Measurements from ENCODE around the gene EWSR1. TPM values are rescaled to one million over a fixed set of nuclear protein-coding genes. Genes with fewer than 3 reads are reported as not detected.
A peak's percentile ranks its signal among the peaks of the same experiment; 100 is the strongest.

EWSR1 gene
- total RNA-seq, 2 donors from 2014 or later = 231 to 319 TPM

DNA sequence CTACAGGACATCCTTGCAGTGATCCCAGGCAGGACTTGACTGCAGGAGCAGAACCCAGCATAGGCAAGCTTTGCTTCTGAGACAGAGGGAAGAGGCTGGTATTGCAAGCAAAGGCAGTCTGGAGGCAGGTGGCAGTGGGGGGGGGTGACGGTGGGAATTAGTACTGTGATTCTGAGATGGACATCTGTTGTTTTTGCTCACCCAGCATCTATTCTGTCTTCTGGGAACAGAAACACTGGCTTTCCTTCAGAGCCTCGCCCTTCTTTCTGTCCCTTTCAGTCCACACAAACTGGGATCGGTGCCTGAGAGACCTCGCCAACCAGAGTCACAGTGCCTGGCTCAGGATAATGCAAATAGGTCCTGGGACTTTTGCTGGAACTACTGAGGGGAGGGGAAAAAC, 78.6 kb downstream of the EWSR1 start:
- Mint-ChIP-seq H3K36me3 (ENCODE audit: low read depth) (peaks cover 100% of the 10 kb centered on the region), H3K4me3 (no peak overlapping the region), H3K27me3 (no peaks in the 10 kb centered on the region), H3K9me3 (no peaks in the 10 kb centered on the region), H3K27ac (no peak overlapping the region), H3K4me1 (no peaks in the 10 kb centered on the region)
- no peak for ATAC-seq (replicated peaks)

- Mint-ChIP-seq H3K36me3 (ENCODE audit: low read depth) (peaks cover 99% of the 10 kb centered on the region), H3K27me3 (no peaks in the 10 kb centered on the region), H3K27ac (peak overlapping the region; percentile 31), H3K9me3 (no peaks in the 10 kb centered on the region), H3K4me1 (no peaks in the 10 kb centered on the region), H3K4me3 (no peak overlapping the region)
- no peak for ATAC-seq (replicated peaks)
Measured at GRCh38 chr22:29348041-29348440, 80.0 kb downstream of the EWSR1 start.

DNA sequence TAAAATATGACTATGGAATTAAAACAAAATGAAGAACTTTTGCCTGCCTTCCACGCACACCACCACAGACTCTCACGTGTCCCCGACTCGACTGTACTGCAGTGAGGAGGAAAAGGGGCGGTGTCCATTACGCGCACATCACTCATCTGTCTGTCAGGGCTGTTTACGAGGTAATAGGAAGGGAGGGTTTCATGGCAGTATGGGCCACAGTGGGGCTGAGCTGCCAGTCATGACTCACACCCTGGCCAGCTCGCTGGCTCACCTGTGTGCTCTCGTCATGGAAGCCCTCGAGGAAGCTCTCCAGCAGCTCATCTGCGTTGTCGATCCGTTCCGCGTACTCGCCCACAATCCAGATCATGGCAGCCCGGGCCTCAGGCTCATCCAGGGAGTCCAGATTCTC, 80.9 kb downstream of the EWSR1 start:
- Mint-ChIP-seq H3K4me1 (no peaks in the 10 kb centered on the region), H3K27me3 (no peaks in the 10 kb centered on the region), H3K9me3 (no peaks in the 10 kb centered on the region), H3K4me3 (no peak overlapping the region), H3K27ac (no peak overlapping the region), H3K36me3 (ENCODE audit: low read depth) (peaks cover 99% of the 10 kb centered on the region)
- ATAC-seq (replicated peaks) = no peak

Other genes starting within 250 kb of the EWSR1 start
- not detected for gene C22orf31, start 206.4 kb upstream of the EWSR1 start, total RNA-seq
- gene KREMEN1, start 195.2 kb upstream of the EWSR1 start, total RNA-seq = under 1 TPM in 1 of 2 donors, not detected in 1; 0.40 TPM
- gene EMID1, start 62.4 kb upstream of the EWSR1 start, total RNA-seq = not detected
- 10 to 100 TPM; 19.2 to 36.8 TPM for gene RHBDD3, start 287 bp upstream of the EWSR1 start, total RNA-seq
- gene GAS2L1, start 38.4 kb downstream of the EWSR1 start, total RNA-seq = 1 to 10 TPM; 1.9 to 2.9 TPM
- under 1 TPM; 0.58 to 0.61 TPM for gene RASL10A, start 47.4 kb downstream of the EWSR1 start, total RNA-seq
- gene AP1B1, start 120.3 kb downstream of the EWSR1 start, total RNA-seq = 10 to 100 TPM; 33.8 to 83.7 TPM
- not detected for gene RFPL1, start 170.3 kb downstream of the EWSR1 start, total RNA-seq
- 1 to 10 TPM; 1.3 to 2.9 TPM for gene NEFH, start 211.9 kb downstream of the EWSR1 start, total RNA-seq

Measured in activated T-helper 17 cell treated with anti-CD3 and anti-CD28 coated beads, Interleukin-2, amount 50 U/mL, for 72 hours (primary cell).